Measurements from ENCODE around the gene WDFY2. TPM values are rescaled to one million over a fixed set of nuclear protein-coding genes. Genes with fewer than 3 reads are reported as not detected.

The WDFY2 gene
- total RNA-seq, 1 donor from 2014 or later: 20.8 TPM

DNA sequence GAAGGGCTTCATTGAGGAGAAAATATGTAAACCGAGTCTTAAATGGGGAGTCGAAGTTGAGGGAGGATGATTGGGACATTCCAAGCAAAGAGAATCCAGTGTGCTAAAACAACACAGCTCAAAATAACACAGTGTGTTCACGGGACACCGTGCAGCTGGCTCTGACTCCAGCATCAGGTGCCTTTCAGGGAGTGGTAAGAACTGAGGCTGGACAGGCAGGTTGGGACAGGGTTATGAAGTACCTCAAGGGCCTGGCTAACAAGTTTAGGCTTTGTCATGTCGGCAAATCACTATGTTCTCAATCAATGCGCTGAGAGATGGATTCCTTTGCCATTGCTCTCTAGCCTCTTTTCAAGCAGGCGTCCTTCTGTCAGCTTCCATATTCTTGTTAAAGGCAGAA lies 27.5 kb upstream of the WDFY2 start:
- Mint-ChIP-seq H3K36me3 (ENCODE audit: low read depth) (no peaks in the 10 kb centered on the region), H3K27ac (no peak overlapping the region), H3K9me3 (peaks cover 2% of the 10 kb centered on the region), H3K4me3 (no peak overlapping the region), H3K4me1 (peaks cover 31% of the 10 kb centered on the region), H3K27me3 (no peaks in the 10 kb centered on the region)
- ChIA-PET CTCF (no interaction called here), POLR2A (interaction anchor here (1.3 kb wide), 1 partner anchor 104 kb away, joined by 4 read pairs; the partner anchor contains the start of gene INTS6)
- DNase-seq (no peak), ATAC-seq (ENCODE audit: low read depth) (no peak)
- intact Hi-C loops (cut with micrococcal nuclease): no loop called here
- TF ChIP-seq, protein P1, sequence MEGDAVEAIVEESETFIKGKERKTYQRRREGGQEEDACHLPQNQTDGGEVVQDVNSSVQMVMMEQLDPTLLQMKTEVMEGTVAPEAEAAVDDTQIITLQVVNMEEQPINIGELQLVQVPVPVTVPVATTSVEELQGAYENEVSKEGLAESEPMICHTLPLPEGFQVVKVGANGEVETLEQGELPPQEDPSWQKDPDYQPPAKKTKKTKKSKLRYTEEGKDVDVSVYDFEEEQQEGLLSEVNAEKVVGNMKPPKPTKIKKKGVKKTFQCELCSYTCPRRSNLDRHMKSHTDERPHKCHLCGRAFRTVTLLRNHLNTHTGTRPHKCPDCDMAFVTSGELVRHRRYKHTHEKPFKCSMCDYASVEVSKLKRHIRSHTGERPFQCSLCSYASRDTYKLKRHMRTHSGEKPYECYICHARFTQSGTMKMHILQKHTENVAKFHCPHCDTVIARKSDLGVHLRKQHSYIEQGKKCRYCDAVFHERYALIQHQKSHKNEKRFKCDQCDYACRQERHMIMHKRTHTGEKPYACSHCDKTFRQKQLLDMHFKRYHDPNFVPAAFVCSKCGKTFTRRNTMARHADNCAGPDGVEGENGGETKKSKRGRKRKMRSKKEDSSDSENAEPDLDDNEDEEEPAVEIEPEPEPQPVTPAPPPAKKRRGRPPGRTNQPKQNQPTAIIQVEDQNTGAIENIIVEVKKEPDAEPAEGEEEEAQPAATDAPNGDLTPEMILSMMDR (IDR thresholded peaks at IDR 0.05): no peak

DNA sequence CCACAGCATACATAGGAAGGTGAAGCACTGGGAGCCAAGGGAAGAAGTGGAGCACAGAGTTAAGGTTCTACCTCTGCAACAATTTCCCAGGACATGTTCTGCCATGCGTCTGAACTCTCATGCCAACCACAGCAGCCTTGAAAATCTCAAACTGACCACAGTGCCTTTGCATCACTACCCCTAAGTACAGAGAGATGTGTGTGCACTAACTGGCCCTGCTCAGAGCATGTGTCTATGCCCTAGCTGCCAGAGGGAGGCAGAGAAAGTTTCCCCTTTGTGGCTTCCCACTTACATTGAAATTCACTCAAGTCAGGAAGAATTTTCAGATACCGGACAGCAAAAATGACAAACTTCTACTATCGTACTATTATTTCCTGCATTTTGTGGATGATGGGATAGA lies 26.8 kb upstream of the WDFY2 start:
- intact Hi-C loops (cut with micrococcal nuclease): no loop called here
- H3K27ac Mint-ChIP-seq: no peak overlapping the region
- H3K36me3 Mint-ChIP-seq (ENCODE audit: low read depth): no peaks in the 10 kb centered on the region
- H3K27me3 Mint-ChIP-seq: no peaks in the 10 kb centered on the region
- H3K4me1 Mint-ChIP-seq: peaks cover 31% of the 10 kb centered on the region
- ChIA-PET CTCF (no interaction called here), POLR2A (no interaction called here)
- DNase-seq: no peak
- ATAC-seq (ENCODE audit: low read depth): no peak
- no peak overlapping the region for H3K4me3 Mint-ChIP-seq
- TF ChIP-seq, protein P1 (IDR thresholded peaks at IDR 0.05): no peak
- peaks cover 2% of the 10 kb centered on the region for H3K9me3 Mint-ChIP-seq

DNA sequence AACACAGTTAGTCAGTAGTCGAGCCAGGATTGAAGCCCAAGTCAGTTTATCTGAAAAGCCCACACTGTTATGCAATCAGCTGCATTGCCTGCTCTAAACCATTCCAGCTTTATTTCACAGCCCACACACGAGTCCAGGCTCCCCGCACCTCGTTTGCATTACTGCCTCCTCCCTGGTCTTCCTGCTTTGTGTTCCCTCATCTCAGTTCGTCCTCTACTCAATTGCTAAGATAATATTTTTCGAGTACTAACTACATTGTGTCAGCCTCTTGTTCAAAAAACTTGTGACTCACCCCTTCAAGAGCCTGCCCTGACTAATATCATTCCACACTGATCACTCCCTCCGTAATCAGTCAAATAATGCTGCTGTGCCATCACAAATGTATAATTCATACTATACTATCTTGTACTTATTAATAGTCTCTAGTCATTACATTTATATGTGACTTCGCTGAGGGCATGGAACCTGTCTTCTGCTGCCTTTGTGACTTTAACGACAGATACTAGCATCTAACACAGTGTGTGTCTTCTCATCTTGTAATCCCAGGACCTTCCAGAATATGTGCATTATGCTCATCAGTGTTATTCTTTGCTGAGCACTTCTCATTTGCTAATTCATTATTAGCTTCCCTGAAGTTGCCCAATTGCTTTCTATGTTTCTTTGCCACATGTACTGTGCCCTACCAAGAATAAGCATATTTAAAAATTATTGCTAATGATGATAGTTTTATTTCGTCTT lies 26.2 kb upstream of the WDFY2 start:
- no peak for ATAC-seq (ENCODE audit: low read depth)
- ChIA-PET CTCF (no interaction called here), POLR2A (no interaction called here)
- intact Hi-C loops (cut with micrococcal nuclease): no loop called here
- peaks cover 2% of the 10 kb centered on the region for H3K9me3 Mint-ChIP-seq
- no peaks in the 10 kb centered on the region for H3K27me3 Mint-ChIP-seq
- H3K4me3 Mint-ChIP-seq: no peak overlapping the region
- H3K27ac Mint-ChIP-seq: no peak overlapping the region
- no peaks in the 10 kb centered on the region for H3K36me3 Mint-ChIP-seq (ENCODE audit: low read depth)
- peaks cover 34% of the 10 kb centered on the region for H3K4me1 Mint-ChIP-seq
- no peak for DNase-seq
- TF ChIP-seq, protein P1 (IDR thresholded peaks at IDR 0.05): no peak

DNA sequence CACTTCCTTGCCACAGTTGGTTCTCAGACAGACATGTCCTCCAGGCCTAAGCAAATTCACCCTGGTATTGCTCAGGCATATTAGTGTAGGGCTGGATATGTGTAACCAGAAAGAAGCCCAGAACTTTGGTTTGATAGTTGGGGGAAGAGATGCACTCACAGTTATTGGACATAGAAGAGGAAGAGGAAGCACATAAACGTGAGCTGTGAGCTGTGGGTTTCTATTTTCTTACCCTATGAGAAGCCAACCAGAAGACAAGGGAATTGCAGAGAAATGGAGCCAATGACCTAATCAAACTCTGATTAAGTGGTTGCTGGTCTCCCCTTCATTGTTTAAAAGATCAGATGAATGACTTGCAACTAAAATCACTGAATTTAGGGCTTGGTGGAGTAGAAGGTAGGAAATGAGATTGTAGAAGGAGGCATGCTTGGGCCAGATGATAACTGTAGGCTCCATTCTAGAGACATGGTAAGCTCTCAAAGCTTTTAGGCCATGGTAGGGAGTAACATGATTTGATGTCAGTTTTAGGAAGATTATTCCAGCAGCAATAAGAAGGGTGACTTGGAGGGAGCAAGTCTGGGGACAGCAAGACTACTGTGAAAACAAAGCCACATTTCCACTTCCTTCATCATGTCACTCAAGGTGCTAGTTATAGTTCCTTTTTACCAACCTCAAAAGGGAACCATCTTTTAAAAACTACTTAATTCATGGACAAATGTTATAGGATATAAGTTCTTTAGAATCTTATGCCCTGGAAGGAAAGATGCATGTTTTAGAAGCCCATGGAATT lies 24.1 kb upstream of the WDFY2 start:
- POLR2A ChIA-PET: interaction anchor here (2.5 kb wide), 1 partner anchor 107 kb away, joined by 13 read pairs; the partner anchor contains the start of gene INTS6

More for the DNA sequence above, 24.1 kb upstream of the WDFY2 start:
- ATAC-seq (ENCODE audit: low read depth) (peak; percentile 31), DNase-seq (no peak)
- TF ChIP-seq, protein P1 (IDR thresholded peaks at IDR 0.05): no peak
- Mint-ChIP-seq H3K9me3 (peaks cover 2% of the 10 kb centered on the region), H3K27me3 (no peaks in the 10 kb centered on the region), H3K4me1 (peaks cover 34% of the 10 kb centered on the region), H3K4me3 (no peak overlapping the region), H3K36me3 (ENCODE audit: low read depth) (no peaks in the 10 kb centered on the region), H3K27ac (peak overlapping the region; percentile 72)
- CTCF ChIA-PET: no interaction called here
- intact Hi-C loops (cut with micrococcal nuclease): no loop called here

All from activated B cell treated with CpG ODN at 0.5 μM for 24 hours (primary cell).